ENCODE measurements around the gene BPIFB6.

The BPIFB6 gene

DNA sequence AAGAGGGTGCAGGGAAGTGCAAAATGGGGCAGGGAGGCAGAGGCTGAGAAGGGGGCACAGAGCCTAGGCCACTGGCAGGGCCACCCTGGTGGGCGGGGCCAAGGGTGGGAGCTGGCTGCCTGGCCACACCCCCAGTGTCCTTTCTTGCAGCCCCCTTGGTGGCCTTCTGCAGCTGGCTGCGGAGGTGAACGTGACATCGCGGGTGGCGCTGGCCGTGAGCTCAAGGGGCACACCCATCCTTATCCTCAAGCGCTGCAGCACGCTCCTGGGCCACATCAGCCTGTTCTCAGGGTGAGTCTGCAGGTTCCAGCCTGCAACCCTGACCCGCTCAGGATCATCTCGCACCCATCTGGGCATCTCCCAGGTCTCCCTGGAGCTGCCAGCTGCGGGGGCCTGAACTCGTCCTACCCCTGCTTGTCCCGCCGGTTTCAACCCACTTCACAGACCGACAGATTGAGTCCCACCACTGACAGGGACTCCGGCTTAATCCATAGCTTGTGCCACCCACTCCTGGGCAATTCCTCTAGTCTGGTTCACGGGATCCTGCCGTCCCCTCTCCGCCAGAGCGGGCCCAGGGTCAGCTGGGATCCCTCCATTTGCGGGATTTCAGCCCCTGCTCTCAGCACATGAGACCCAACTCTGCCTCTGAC is 28.4 kb downstream of the BPIFB6 start:
- in situ Hi-C loops (cut with MboI; ENCODE audit: low sequenced_read_pairs): no loop called here

- in situ Hi-C loops (cut with MboI; ENCODE audit: low sequenced_read_pairs): no loop called here
Measured at GRCh38 chr20:33061658-33062028, 30.2 kb downstream of the BPIFB6 start.

DNA sequence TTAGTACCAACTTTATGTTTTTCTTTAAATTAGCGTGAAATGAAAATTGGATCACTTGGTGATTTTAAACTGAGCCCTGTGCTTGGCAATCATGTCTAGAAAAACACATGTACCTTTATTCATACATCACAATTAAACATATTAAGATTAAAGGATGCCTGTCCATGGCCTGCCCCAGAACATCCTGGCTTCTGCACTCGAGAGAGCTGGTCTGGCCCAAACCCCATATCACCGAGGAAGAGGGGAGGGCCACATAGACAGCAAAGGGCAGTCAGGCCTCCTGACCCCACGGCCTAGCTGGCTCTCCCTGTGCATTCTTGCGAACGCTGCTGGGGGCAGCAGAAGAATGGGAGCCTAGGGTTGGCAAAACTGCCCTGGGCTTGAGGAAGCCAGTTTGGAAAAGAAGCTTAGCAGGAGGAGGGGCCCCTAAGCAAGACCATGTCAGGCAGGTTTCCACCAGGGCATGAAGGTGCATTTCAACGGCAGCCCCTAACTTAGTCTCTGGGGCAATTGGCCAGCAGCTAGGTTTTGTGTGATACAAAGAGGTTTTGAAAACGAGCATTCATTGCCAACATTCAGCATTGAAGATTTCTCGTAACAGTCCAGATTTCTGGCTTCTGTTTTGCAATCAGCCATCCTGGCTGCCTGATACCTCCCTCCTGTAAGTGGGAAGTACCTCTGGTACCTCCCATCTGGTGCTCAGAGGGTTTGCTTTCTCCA is 30.8 kb downstream of the BPIFB6 start:
- in situ Hi-C loops (cut with MboI; ENCODE audit: low sequenced_read_pairs): no loop called here

DNA sequence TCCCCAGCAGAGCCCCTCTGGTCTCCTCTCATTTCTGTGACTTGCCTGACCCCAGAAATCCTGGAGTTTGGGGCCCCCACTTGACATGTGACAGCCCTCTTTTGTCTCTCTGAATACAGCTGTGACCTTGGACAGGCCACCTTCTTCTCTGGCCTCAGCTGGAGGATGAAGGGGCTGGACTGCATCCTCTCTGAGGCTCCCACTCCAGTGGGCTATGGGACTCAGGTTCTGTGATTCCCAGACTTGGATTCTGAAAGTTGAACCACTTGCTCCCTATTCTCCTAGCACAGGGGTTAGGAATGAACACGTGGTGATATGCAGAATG is 31.3 kb downstream of the BPIFB6 start:
- in situ Hi-C loops (cut with MboI; ENCODE audit: low sequenced_read_pairs): no loop called here

DNA sequence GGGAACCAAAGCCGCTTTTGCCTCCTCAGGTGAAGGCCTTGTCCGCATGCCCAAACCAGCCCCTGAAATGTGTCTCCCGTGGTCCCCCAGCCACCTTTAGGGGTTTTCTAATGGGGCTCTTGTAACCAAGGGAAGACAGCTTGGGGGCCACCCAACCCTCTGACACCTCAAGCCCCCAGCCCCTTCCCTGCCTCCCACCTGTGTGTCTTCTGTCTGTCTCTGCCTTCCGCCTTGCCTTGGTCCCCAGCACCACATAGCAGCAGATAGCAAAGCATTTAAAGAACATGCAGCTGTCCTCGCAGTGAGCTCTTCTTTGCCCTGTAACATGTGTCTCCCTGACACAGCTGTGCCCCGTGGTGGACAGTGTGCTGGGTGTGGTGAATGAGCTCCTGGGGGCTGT is 31.8 kb downstream of the BPIFB6 start:
- in situ Hi-C loops (cut with MboI; ENCODE audit: low sequenced_read_pairs): no loop called here

DNA sequence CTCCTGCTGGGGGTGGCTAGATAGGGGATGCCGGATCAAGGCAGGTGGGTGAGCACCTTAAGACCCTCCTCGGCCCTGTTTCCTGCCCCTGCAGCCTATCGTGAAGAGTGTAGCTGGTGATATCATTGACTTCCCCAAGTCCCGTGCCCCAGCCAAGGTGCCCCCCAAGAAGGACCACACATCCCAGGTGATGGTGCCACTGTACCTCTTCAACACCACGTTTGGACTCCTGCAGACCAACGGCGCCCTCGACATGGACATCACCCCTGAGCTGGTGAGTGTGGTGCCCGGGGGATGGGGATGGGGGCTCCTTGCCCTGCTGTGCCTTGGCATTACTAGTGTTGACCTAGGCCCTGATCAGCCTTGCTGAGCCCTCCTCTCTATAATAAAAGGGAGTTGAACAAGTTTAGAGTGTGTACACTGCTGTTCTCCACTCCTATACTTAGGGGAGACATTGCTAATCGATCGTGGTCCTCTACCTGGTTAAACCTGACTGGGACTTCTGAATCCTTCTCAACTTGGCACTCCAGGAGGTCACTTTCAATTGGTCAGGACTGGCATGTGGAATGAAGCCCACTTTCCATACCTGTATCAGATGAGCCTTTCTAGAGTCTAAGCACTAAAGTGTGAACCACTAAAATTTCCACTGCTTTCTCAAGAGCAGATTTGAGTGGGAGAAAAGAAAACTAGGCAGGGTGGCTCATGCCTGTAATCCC is 33.3 kb downstream of the BPIFB6 start:
- in situ Hi-C loops (cut with MboI; ENCODE audit: low sequenced_read_pairs): no loop called here

DNA sequence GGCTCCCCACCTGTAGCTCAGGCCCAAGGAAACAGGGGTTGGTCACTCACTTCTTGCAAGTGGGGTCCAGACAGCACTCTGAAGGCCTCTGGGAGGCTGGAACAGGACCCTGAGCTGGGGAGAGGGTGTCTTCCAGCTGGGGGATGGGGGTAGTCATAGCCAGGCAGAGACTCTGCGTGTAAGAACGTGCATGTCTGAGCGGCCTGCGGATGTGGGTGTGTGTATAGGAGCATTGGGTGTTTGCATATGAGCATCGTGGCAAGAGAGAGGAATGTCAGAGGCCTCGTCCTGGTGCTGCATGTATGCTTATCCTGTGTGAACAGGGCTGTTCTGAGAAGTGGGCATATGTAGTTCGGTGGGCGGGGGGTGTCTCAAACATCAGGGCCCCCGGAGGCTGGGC is 34.3 kb downstream of the BPIFB6 start:
- in situ Hi-C loops (cut with MboI; ENCODE audit: low sequenced_read_pairs): no loop called here

DNA sequence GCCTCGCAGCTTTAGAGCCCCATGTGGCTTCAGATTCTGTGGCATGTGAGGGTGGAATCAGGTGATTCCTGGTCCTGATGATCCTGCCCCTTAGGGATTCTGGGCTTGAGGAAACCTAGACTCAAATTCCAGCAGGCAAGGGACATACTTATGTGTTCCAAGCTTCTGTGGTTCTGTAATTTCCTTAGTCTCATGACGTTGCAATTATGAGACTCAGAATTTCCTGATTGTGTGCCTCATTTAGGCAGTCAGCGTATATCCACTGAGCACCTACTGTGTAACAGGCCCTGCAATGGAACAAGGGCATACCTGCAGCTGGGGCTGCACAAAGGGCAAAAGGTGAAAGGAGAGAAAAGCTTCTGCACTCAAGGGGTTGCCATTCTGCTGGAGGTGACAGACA is 36.4 kb downstream of the BPIFB6 start:
- in situ Hi-C loops (cut with MboI; ENCODE audit: low sequenced_read_pairs): no loop called here

DNA sequence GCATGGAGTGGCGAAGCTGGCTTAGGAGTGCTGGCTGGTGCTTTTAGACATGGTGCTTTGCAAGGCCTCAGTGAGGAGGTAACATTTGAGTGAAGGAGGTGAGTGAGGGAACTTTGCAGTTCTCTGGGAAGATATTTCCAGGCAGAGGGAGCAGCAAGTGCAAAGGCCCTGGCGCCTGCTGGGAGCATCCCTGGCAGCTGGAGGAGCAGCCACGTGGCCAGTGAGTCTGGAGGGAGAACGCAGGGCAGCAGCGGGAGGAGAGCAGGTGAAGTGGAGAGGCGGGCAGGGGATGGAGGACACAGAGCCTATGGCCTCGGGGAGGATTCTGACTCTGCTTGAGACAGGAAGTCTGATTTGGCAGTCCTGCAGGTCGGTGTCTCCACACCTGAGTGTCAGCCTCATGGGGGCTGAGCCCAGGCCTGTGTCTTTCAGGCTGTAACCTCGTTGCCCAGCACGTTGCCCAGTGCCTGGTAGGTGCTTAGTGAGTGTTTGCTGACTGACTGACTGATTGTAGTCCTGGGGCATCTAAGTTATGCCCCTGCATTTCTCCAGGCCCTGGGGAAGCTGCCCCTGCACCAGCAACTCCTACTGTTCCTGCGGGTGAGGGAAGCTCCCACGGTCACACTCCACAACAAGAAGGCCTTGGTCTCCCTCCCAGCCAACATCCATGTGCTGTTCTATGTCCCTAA is 36.9 kb downstream of the BPIFB6 start:
- in situ Hi-C loops (cut with MboI; ENCODE audit: low sequenced_read_pairs): no loop called here

DNA sequence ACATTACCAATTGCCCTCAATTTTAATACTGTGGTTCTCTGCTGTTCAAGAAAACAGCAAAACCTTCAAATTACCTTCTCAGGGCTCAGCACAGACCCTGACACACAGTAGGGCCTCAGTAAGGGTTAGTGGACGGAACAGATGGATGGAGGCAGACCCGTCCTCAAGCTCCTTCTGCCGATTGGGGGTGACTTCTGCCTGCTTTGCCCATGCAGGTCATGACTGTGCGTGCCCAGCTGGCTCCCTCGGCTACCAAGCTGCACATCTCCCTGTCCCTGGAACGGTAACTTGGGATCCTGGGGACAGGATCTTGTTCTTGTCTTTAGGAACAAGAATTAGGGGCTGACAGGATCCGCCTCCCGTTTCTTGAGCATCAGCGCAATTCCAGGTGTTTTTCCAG is 38.2 kb downstream of the BPIFB6 start:
- in situ Hi-C loops (cut with MboI; ENCODE audit: low sequenced_read_pairs): no loop called here

DNA sequence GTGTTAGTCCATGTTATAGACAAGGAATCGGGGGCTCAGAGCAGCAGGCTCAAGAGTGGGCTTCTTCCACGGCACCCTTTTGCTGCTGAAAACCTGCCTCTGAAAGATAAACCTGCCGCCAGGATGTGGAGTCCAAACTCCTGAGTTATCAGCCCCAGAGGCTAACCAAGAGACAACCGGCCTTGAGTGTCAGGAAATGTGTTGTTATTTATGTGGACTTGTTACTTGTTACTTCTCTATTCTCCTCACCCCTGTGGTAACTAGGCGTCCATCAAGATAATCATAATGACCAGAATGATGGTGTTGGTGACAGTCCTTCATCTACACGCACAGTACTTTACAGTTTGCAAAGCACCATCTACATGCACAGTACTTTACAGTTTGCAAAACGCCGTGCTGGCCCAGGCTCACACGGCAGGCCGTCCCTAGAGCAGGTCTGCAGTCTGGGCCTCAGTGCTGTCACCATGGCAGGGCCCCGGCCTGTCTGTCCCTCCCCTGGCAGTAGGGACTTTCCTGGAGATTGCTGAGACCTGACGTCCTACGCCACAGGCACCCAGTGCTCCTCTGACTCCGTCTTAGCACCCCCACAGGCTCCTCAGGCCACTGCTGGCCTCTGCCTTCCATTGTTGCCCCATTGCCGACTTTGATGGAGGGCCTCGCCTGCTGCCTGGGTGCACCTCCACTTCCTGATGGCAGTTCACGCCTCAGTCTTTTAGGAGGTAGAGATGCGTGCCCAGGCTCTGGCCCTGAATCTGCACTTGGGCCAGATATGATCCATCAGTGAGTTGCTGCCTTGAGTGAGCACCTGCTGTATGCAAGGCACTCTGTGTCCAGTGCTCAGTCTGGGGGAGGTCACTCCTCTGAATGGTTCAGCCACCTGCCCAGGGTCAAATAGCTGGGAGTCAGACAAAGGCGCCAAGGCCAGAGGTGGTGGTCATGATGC is 38.9 kb downstream of the BPIFB6 start:
- in situ Hi-C loops (cut with MboI; ENCODE audit: low sequenced_read_pairs): no loop called here

DNA sequence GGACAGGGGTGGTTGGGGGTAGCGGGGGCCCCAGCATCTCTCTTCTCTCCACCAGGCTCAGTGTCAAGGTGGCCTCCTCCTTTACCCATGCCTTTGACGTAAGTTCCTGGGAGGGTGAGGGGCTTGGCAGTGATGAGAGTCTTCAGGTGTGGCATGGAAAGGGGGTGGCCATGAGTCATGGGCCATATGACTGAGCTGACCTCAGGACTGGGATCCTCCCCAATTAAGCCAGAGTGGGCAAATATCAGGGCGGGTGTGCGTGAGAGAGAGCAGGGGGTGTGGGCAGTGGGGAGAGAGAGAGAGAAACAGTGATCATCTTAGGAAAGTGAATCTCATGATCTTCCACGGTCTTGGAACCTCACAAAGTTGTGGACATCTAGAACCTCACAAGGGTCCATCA is 39.8 kb downstream of the BPIFB6 start:
- in situ Hi-C loops (cut with MboI; ENCODE audit: low sequenced_read_pairs): no loop called here

GRCh38 chr20:33072362-33072761 is 40.9 kb downstream of the BPIFB6 start:
- in situ Hi-C loops (cut with MboI; ENCODE audit: low sequenced_read_pairs): no loop called here

GRCh38 chr20:33072813-33073212 is 41.4 kb downstream of the BPIFB6 start:
- in situ Hi-C loops (cut with MboI; ENCODE audit: low sequenced_read_pairs): no loop called here

DNA sequence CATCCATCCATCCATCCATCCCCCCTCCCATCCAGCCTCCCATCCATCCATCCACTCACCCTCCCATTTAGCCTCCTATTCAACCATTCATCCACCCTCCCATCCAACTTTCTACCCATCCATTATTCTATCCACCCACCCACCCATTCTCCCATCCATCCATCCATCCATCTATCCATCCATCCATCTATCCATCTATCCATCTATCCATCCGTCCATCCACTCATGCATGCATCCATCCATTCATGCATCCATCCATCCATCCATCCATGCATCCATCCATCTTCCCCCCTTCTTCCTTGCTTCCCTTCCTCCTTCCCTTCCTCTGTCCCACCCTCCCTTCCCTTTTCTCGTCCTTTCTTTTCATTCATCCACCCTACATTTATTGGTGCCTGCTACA is 43.2 kb downstream of the BPIFB6 start:
- in situ Hi-C loops (cut with MboI; ENCODE audit: low sequenced_read_pairs): no loop called here

DNA sequence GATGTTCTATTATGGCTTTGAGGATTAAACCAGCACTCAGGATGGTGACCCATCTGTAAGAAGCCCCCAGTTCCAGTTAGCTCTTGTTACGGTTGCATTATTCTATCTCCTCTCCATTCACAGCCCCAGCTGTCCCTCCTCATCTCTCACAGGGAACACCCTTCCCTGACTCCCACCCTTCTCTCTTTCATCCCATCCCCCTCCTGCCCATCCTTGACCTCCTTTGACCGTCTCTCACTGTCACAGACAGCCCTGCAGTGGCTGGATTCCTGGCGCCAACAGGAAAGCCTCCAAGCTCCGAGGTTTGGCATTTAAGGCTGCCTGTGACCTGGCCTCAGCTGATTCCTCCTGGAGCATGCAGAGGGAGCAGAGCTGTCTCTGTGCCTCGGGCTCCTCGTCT is 43.8 kb downstream of the BPIFB6 start:
- in situ Hi-C loops (cut with MboI; ENCODE audit: low sequenced_read_pairs): no loop called here

DNA sequence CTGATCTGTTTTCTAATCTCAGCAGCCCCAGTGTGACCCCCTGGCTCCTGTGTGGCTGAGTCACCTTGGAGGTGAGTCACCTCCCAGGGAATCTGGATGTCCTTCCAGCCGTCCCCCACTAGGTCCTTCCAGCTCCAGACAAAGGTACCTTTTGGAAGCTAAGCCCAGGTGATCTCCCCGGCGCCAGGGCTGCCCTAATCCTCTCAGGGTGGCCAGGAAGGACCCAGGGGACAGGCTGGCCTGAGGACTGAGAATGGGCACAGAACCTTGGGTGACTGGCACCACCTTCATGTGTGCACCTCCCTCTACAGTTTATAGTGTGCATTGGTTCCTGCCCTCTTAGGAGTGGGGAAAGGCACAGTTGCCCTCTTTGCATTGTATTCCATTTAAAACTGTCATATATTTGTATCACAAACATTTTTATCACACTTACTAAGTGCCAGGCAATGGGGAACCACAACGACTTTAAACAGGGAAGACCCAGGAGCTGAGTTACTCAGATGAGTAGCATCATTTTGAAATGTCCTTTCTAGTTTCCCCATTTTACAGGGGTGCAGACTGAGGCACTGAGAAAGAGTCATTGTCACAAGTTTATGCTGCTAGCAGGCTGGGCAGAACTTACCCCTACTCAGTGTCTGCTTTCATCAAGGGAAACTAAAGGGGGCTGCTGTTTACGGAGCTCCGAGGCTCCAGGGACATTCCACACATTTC is 45.4 kb downstream of the BPIFB6 start:
- in situ Hi-C loops (cut with MboI; ENCODE audit: low sequenced_read_pairs): no loop called here

- in situ Hi-C loops (cut with MboI; ENCODE audit: low sequenced_read_pairs): no loop called here
Measured at GRCh38 chr20:33079259-33079658, 47.8 kb downstream of the BPIFB6 start, which contains the start of gene BPIFB4. Gene BPIFB4 (plus strand): TSS chr20:33079643. CDS start chr20:33081527, 1,884 bp downstream.

DNA sequence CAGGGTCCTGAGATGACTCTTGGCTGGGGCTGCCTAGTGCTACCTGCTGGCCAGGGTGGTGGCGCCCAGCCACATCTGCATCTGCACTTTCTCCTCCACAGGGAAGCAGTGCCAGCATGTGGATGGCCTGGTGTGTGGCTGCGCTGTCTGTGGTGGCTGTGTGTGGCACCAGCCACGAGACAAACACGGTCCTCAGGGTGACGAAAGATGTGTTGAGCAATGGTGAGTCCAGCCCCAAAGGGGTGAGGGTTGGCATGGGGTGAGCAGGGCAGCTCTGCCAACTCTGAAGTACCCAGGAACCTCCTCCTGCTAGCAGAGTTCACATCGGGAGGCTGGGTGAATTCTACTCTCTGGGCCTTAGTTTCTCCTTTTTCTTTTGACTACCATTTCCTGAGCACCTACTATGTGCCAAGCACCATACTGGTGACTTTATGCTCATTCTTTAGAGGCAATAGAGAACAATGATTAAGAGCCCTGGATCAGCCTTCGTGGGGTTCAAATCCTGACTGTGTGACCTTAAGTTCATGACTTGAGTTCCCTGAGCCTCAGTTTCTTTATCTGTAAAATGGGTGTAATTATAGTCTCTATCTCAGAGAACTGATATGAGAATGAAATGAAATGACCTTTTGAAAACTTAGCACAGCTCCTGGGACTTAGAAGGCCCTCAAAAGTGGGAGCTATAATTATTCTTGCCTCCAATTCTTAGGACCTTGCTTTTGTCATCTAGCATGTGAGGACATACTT is 50.1 kb downstream of the BPIFB6 start:
- in situ Hi-C loops (cut with MboI; ENCODE audit: low sequenced_read_pairs): no loop called here
